GM12878 (cell line): ENCODE data around the gene SLC17A7. TPM values are rescaled to one million over a fixed set of nuclear protein-coding genes. Genes with fewer than 3 reads are reported as not detected.

ENCODE experiments used
- ATAC-seq: fragments of 200-7000 bp; cut with Tn5 transposase; 3 replicates; pipeline ENCODE4 v1.9.1; 2020; ENCODE audit warnings: mild to moderate bottlenecking, moderate library complexity
- BruUV-seq: library from RNA; stranded (reverse); fragments of 400-500 nt; replicated peaks from 2 replicates; lab custom pipeline; 2021; lab: Mats Ljungman, UMichigan
- CTCF ChIA-PET: fragments of 300-600 bp; sonication (Branson Sonifier 250); formaldehyde crosslinking; extraction: SDS; loops from one replicate; lab custom pipeline; 2021; ENCODE audit warnings: inconsistent platforms; lab: Yijun Ruan, JAX
- POLR2A ChIA-PET: fragments of 350-600 bp; formaldehyde crosslinking; extraction: SDS; loops from one replicate; lab custom pipeline; 2021; ENCODE audit warnings: inconsistent platforms; lab: Charles Lee
- RAD21 ChIA-PET: fragments of 300-600 bp; sonication (Branson Sonifier 250); formaldehyde crosslinking; loops from one replicate; lab custom pipeline; 2023; ENCODE audit warnings: antibody characterized with exemption; ENCODE audit not compliant: unreplicated experiment; lab: Charles Lee
- SMC1A ChIA-PET: fragments of 300-600 bp; sonication (Branson Sonifier 250); formaldehyde crosslinking; loops from one replicate; lab custom pipeline; 2023; ENCODE audit not compliant: unreplicated experiment, uncharacterized antibody; lab: Charles Lee
- DNase-seq: peaks from one replicate; pipeline ENCODE4 v3.0.0-alpha.2; 2011; ENCODE audit warnings: low read depth, low spot score
- FAIRE-seq: peaks from 3 replicates; lab custom pipeline; 2011; peaks lifted over from hg19 to GRCh38; lab: Jason Lieb, UNC
- H2AFZ ChIP-seq: 2 replicates; pipeline ENCODE4 v1.6.0; 2011; ENCODE audit warnings: low read depth, low read length, control low read depth; ENCODE audit not compliant: control insufficient read depth
- H3K27ac ChIP-seq: 2 replicates; pipeline ENCODE4 v1.5.1; 2011; ENCODE audit warnings: control low read depth; ENCODE audit not compliant: control insufficient read depth, insufficient read depth
- H3K27me3 ChIP-seq, 2 experiments: replicated peaks in 1 of 2; 2 replicates each; pipeline versions ENCODE4 v1.6.0 to v1.6.1; 2011; ENCODE audit warnings: low read length in 1 of 2; ENCODE audit not compliant: control insufficient read depth in 2 of 2, insufficient read depth in 2 of 2
- H3K36me3 ChIP-seq, 2 experiments: 2 replicates each; pipeline ENCODE4 v1.5.1; 2011; ENCODE audit warnings: low read length in 1 of 2; ENCODE audit not compliant: control insufficient read depth in 2 of 2, insufficient read depth in 2 of 2
- H3K4me1 ChIP-seq: 2 replicates; pipeline ENCODE4 v1.6.1; 2011; ENCODE audit warnings: mild to moderate bottlenecking, low read length, moderate library complexity, mixed read lengths; ENCODE audit not compliant: control insufficient read depth, insufficient read depth
- H3K4me2 ChIP-seq: 2 replicates; pipeline ENCODE4 v1.6.0; 2011; ENCODE audit warnings: control low read depth; ENCODE audit not compliant: control insufficient read depth, insufficient read depth
- H3K4me3 ChIP-seq: fragments of 200-600 bp; sonication (generic); 2 replicates; pipeline ENCODE4 v1.5.1; 2016
- H3K79me2 ChIP-seq: 2 replicates; pipeline ENCODE4 v1.6.0; 2011; ENCODE audit warnings: low read length; ENCODE audit not compliant: control insufficient read depth, insufficient read depth
- H3K9ac ChIP-seq: 2 replicates; pipeline ENCODE4 v1.8.0; 2011; ENCODE audit warnings: low read length, control low read depth, mixed read lengths; ENCODE audit not compliant: control insufficient read depth, insufficient read depth
- H3K9me3 ChIP-seq: replicated peaks from 3 replicates; pipeline ENCODE4 v1.5.1; 2011; ENCODE audit warnings: mild to moderate bottlenecking, low read length; ENCODE audit not compliant: control insufficient read depth, insufficient read depth
- H4K20me1 ChIP-seq: 2 replicates; pipeline ENCODE4 v1.6.0; 2011; ENCODE audit not compliant: control insufficient read depth, insufficient read depth
- EED ChIP-seq: sonication (generic); IDR thresholded peaks from 2 replicates; pipeline ENCODE4 v1.6.1; 2016; ENCODE audit warnings: antibody characterized with exemption, low read depth
- EZH2 ChIP-seq: IDR thresholded peaks from 2 replicates; pipeline ENCODE4 v1.6.1; 2012; ENCODE audit warnings: low read depth, mild to moderate bottlenecking, control low read depth, inconsistent platforms, low read length, borderline replicate concordance; ENCODE audit not compliant: control insufficient read depth
- FOXM1 ChIP-seq: IDR thresholded peaks from 2 replicates; pipeline ENCODE4 v1.6.1; 2012; ENCODE audit warnings: low read depth, mild to moderate bottlenecking, inconsistent platforms, low read length, moderate library complexity
- IKZF1 ChIP-seq: fragments of 450-650 bp; conservative IDR thresholded peaks from 2 replicates; pipeline ENCODE4 v1.6.1; 2017; ENCODE audit warnings: antibody characterized with exemption, mild to moderate bottlenecking
- NR2C2 ChIP-seq: IDR thresholded peaks from 2 replicates; pipeline ENCODE4 v1.6.1; 2011; ENCODE audit warnings: borderline replicate concordance, low read depth; ENCODE audit not compliant: control insufficient read depth, insufficient read length
- RCOR1 ChIP-seq: conservative IDR thresholded peaks from 2 replicates; pipeline ENCODE4 v1.6.1; 2012; ENCODE audit warnings: low read depth, low read length, improper control_type of control experiment
- SMC3 ChIP-seq: IDR thresholded peaks from 2 replicates; pipeline ENCODE4 v1.6.1; 2011; ENCODE audit warnings: low read length, improper control_type of control experiment, borderline replicate concordance
- USF1 ChIP-seq: IDR thresholded peaks from 2 replicates; pipeline ENCODE4 v1.6.1; 2011; ENCODE audit warnings: borderline replicate concordance, low read depth, mild to moderate bottlenecking, moderate library complexity, mixed read lengths, low read length; ENCODE audit not compliant: insufficient read depth; ENCODE audit errors: extremely low read length
- USF2 ChIP-seq: IDR thresholded peaks from 2 replicates; pipeline ENCODE4 v1.6.1; 2011; ENCODE audit warnings: low read depth, low read length, improper control_type of control experiment, borderline replicate concordance
- YY1 ChIP-seq: IDR thresholded peaks from 2 replicates; pipeline ENCODE4 v1.6.1; 2011; ENCODE audit warnings: low read depth, mild to moderate bottlenecking, low read length
- ZBTB11 ChIP-seq: fragments of 450-650 bp; formaldehyde crosslinking; IDR thresholded peaks from 2 replicates; pipeline ENCODE4 v1.5.0; 2022; ENCODE audit warnings: mild to moderate bottlenecking, missing genetic modification characterization
- ZNF687 ChIP-seq: fragments of 450-650 bp; IDR thresholded peaks from 2 replicates; pipeline ENCODE4 v1.6.1; 2017; ENCODE audit warnings: mild to moderate bottlenecking, moderate library complexity
- WGBS: methylation state at CpG from one replicate; pipeline ENCODE4 v1.1.6; 2016; ENCODE audit warnings: low lambda C conversion rate; ENCODE audit not compliant: insufficient replicate concordance, insufficient coverage; ENCODE audit errors: missing lambda C conversion rate; 5-methylcytosine and 5-hydroxymethylcytosine counted together
- in situ Hi-C: fragments of 300-500 bp; cut with MboI; formaldehyde crosslinking; loops from 9 replicates; pipeline ENCODE4 v1.14.3; 2018; ENCODE audit warnings: mixed read lengths
- intact Hi-C: fragments of 100-400 bp; cut with micrococcal nuclease; formaldehyde crosslinking; loops from one replicate; pipeline ENCODE4 v1.14.2; 2022; ENCODE audit not compliant: unreplicated experiment
- polyA plus RNA-seq, 11 experiments: library from polyadenylated mRNA; depleted of rRNA in 4 of 11; unstranded in 6 of 11; stranded (reverse) in 5 of 11; fragments of >200 nt; fragmentation: Nextera tagmentation in 4 of 11; fragmentation: Illumina TruSeq in 1 of 11; extraction: Ambion mirVana in 4 of 11; extraction: Trizol in 1 of 11; gene quantifications; 1 replicate in 1 of 11; 2 replicates in 10 of 11; pipeline versions ENCODE4 v1.2.1 to v1.2.3, GENCODE V29; 2011 to 2016; ENCODE audit warnings: inconsistent platforms in 2 of 11, missing spikeins in 2 of 11, low read depth in 1 of 11
- total RNA-seq, 4 experiments: library from RNA; depleted of rRNA in 3 of 4; stranded (reverse); fragments of >200 nt in 3 of 4; fragmentation: Illumina TruSeq in 1 of 4; extraction: Trizol in 1 of 4; gene quantifications; 2 replicates each; pipeline versions ENCODE4 v1.2.1 to v1.2.3, GENCODE V29; 2013 to 2021

SLC17A7 gene
- total and polyA plus RNA-seq, 10 of the 15 experiments (the other 5 are each of a cell fraction or from before 2014, with no cell fraction given) = 0.03 to 0.24 (median 0.06) TPM; not detected in 6

- TF ChIP-seq FOXM1 = no peak
- TF ChIP-seq NR2C2 = no peak
- no peak for TF ChIP-seq USF1
- no peak for TF ChIP-seq EZH2
- no peak for TF ChIP-seq EED
Observed at GRCh38 chr19:49459388-49459787, 18.1 kb upstream of the SLC17A7 start (continued).

- Histone ChIP-seq H3K4me1 (peaks cover 25% of the 10 kb centered on the region), H3K27ac (peak overlapping the region; percentile 82), H3K27me3 (no peaks in the 10 kb centered on the region), H3K79me2 (peaks cover 13% of the 10 kb centered on the region), H3K9ac (peak overlapping the region; percentile 39), H4K20me1 (no peaks in the 10 kb centered on the region), H3K36me3 (peaks cover 0 to 5% of the 10 kb centered on the region in 2 experiments), H3K9me3 (no peaks in the 10 kb centered on the region), H3K4me3 (no peak overlapping the region), H3K4me2 (peak overlapping the region; percentile 94), H2AFZ (peak overlapping the region; percentile 81)
- peak; percentile 64 for FAIRE-seq
- SMC1A ChIA-PET = interaction anchor here (9.0 kb wide), 1 partner anchor 11 kb away, joined by 53 read pairs; no protein-coding TSS in a partner anchor
- no peak for DNase-seq
- in situ Hi-C loops (no loop called here), intact Hi-C loops (no loop called here)
- POLR2A ChIA-PET = interaction anchor here (0.6 to 2.7 kb wide), 4 partner anchors 11 to 454 kb away, joined by 3 to 15 read pairs (median 4); no protein-coding TSS in a partner anchor
- 55% methylated on average over 5 of the region's 5 CpGs for WGBS
- CTCF ChIA-PET = interaction anchor here (1.4 to 4.9 kb wide), 3 partner anchors 11 to 112 kb away, joined by 4 to 31 read pairs (median 20); partner anchors contain the start of gene FLT3LG
- RAD21 ChIA-PET = interaction anchor here (9.0 kb wide), 1 partner anchor 12 kb away, joined by 90 read pairs; no protein-coding TSS in a partner anchor
- no TSS peak for BruUV-seq
- peak; percentile 76 for ATAC-seq
- TF ChIP-seq RCOR1 (no peak), USF2 (no peak), IKZF1 (peak; percentile 16; the same call in 1 of the 2 replicates), ZNF687 (no peak), SMC3 (no peak), YY1 (peak; percentile 34; the same call in 1 of the 2 replicates), ZBTB11 (CRISPR knock-in tag) (peak; percentile 81)
Observed at GRCh38 chr19:49458567-49458903, 17.2 kb upstream of the SLC17A7 start.
